HepG2 (cell line): ENCODE measurements around the gene MLN. TPM values are rescaled to one million over a fixed set of nuclear protein-coding genes. Genes with fewer than 3 reads are reported as not detected.
A peak's percentile ranks its signal among the peaks of the same experiment; 100 is the strongest.

Source experiments
- ATF5 ChIP-seq: sonication (generic); formaldehyde crosslinking; IDR thresholded peaks from 2 replicates; pipeline ENCODE4 v1.4.0; 2020; ENCODE audit warnings: mild to moderate bottlenecking, low read depth, missing genetic modification reagents
- BCL6 ChIP-seq: IDR thresholded peaks from 2 replicates; pipeline ENCODE4 v1.6.1; 2016; ENCODE audit warnings: missing genetic modification reagents, missing compliant biosample characterization
- CREB1 ChIP-seq, 2 experiments: fragments of 450-650 bp in 1 of 2; IDR thresholded peaks; 2 replicates each; pipeline ENCODE4 v1.6.1; 2016 to 2017; ENCODE audit warnings: control low read depth in 1 of 2, mild to moderate bottlenecking in 1 of 2, missing compliant biosample characterization in 1 of 2, missing genetic modification characterization in 1 of 2
- FOSL2 ChIP-seq: sonication (generic); formaldehyde crosslinking; IDR thresholded peaks from 2 replicates; pipeline ENCODE4 v1.4.0; 2020; ENCODE audit warnings: missing genetic modification reagents
- GLMP ChIP-seq: sonication (generic); formaldehyde crosslinking; IDR thresholded peaks from 2 replicates; pipeline ENCODE4 v1.9.0; 2021; ENCODE audit warnings: missing genetic modification reagents, mild to moderate bottlenecking, borderline replicate concordance
- JUND ChIP-seq: sonication (generic); formaldehyde crosslinking; IDR thresholded peaks from 2 replicates; pipeline ENCODE4 v1.8.0; 2022; ENCODE audit warnings: mild to moderate bottlenecking, missing genetic modification reagents
- KAT8 ChIP-seq: IDR thresholded peaks from 2 replicates; pipeline ENCODE4 v1.6.1; 2016; ENCODE audit warnings: missing genetic modification reagents, missing compliant biosample characterization
- NFE2L1 ChIP-seq: sonication (generic); formaldehyde crosslinking; IDR thresholded peaks from 2 replicates; pipeline ENCODE4 v1.4.0; 2020; ENCODE audit warnings: missing genetic modification reagents, mild to moderate bottlenecking, borderline replicate concordance
- PAXIP1 ChIP-seq: sonication (generic); formaldehyde crosslinking; conservative IDR thresholded peaks from 2 replicates; pipeline ENCODE4 v1.4.0; 2020; ENCODE audit warnings: mild to moderate bottlenecking, missing genetic modification reagents, moderate library complexity
- PRMT3 ChIP-seq: sonication (generic); formaldehyde crosslinking; IDR thresholded peaks from 2 replicates; pipeline ENCODE4 v1.8.1; 2022; ENCODE audit warnings: low read depth, mild to moderate bottlenecking, moderate library complexity, missing genetic modification reagents, borderline replicate concordance
- UBTF ChIP-seq: sonication (generic); formaldehyde crosslinking; IDR thresholded peaks from 2 replicates; pipeline ENCODE4 v1.4.0; 2020; ENCODE audit warnings: mild to moderate bottlenecking, missing genetic modification reagents
- ZNF143 ChIP-seq: sonication (generic); formaldehyde crosslinking; IDR thresholded peaks from 2 replicates; pipeline ENCODE4 v1.4.0; 2020; ENCODE audit warnings: missing genetic modification reagents
- ZNF468 ChIP-seq: sonication (generic); formaldehyde crosslinking; IDR thresholded peaks from 2 replicates; pipeline ENCODE4 v1.8.0; 2022; ENCODE audit warnings: mild to moderate bottlenecking, moderate library complexity, missing genetic modification reagents
- ZNF530 ChIP-seq: sonication (generic); formaldehyde crosslinking; IDR thresholded peaks from 2 replicates; pipeline ENCODE4 v1.5.0; 2020; ENCODE audit warnings: low read depth, mild to moderate bottlenecking, missing genetic modification reagents
- ZNF766 ChIP-seq: sonication (generic); formaldehyde crosslinking; IDR thresholded peaks from 2 replicates; pipeline ENCODE4 v1.5.0; 2020; ENCODE audit warnings: missing genetic modification reagents, borderline replicate concordance
- polyA plus RNA-seq, 8 experiments: library from polyadenylated mRNA; depleted of rRNA in 3 of 8; stranded (reverse) in 7 of 8; unstranded in 1 of 8; fragments of >200 nt; fragmentation: Illumina TruSeq in 4 of 8; extraction: Trizol in 4 of 8; gene quantifications; 2 replicates each; pipeline versions ENCODE4 v1.2.1 to v1.2.3, GENCODE V29; 2011 to 2016; ENCODE audit warnings: low read depth in 4 of 8, missing spikeins in 1 of 8, mixed read lengths in 1 of 8; ENCODE audit not compliant: insufficient read depth in 1 of 8
- total RNA-seq, 5 experiments: library from RNA; depleted of rRNA; stranded (reverse); fragments of >200 nt; fragmentation: Illumina TruSeq; extraction: Trizol; gene quantifications; 2 replicates each; pipeline ENCODE4 v1.2.3, GENCODE V29; 2016; ENCODE audit warnings: low read depth in 1 of 5
- TF ChIP-seq, protein P1 (sequence below): sonication (generic); formaldehyde crosslinking; IDR thresholded peaks from 2 replicates; pipeline ENCODE4 v1.5.0; 2020; ENCODE audit warnings: mild to moderate bottlenecking, missing genetic modification reagents

MLN gene
- total and polyA plus RNA-seq, 2 of the 13 experiments (the other 11 are each of a cell fraction or from before 2014, with no cell fraction given) = not detected

DNA sequence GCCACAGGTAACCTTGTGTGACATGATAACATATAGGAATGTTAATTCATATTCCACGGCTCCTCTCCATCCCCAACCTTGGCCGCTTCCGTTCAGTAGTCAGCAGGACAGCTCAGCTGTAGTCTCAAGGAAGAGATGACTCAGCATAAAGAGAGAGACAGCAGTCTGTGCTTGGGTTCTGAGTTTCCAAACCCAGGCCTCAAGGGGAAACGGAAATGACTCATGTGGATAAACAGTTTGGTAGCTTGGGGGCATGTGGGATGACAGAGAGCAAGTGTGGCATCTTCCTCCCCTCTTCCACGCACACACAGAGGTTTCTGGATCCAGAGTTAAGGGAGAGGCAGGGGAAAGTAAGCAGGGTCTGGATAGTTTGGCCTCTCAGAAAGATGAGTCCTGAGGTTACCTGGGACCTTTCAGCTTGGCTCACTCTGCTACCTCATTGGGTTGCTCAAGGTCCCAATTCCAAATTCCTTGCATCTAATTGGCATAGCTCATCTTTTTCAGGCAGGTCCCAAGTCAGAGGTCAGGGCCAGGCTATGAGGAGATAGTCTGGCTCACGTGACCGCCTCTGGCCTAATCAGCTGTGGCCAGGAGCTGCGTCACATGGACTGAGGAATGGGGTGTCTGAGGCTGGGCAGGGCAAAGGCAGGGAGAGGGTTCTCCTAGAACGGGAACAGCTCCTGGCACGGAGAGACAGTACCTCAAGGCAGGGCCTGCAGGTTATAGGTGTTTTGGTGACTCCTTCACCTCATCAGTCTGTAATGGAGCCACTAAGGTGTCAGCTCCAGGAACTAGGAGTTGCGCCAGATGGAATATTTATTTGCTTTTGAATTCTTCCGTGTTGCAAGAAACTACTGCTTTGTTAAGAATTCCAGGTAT, 36.5 kb upstream of the MLN start (continued):
- peak; percentile 36; the same call in 1 of the 2 replicates for TF ChIP-seq CREB1 (IDR thresholded peaks at IDR 0.05)
- TF ChIP-seq CREB1 (CRISPR knock-in tag; IDR thresholded peaks at IDR 0.05) = peak; percentile 85
- no peak; the same call in 1 of the 2 replicates for TF ChIP-seq ZNF143 (CRISPR knock-in tag)
- TF ChIP-seq UBTF (CRISPR knock-in tag) = no peak; the same call in 1 of the 2 replicates
- peak; percentile 99 for TF ChIP-seq FOSL2 (CRISPR knock-in tag)
- peak; percentile 91 for TF ChIP-seq PAXIP1 (CRISPR knock-in tag)
- TF ChIP-seq ATF5 (CRISPR knock-in tag) = no peak
- TF ChIP-seq ZNF468 (CRISPR knock-in tag) = no peak
- TF ChIP-seq, protein P1, sequence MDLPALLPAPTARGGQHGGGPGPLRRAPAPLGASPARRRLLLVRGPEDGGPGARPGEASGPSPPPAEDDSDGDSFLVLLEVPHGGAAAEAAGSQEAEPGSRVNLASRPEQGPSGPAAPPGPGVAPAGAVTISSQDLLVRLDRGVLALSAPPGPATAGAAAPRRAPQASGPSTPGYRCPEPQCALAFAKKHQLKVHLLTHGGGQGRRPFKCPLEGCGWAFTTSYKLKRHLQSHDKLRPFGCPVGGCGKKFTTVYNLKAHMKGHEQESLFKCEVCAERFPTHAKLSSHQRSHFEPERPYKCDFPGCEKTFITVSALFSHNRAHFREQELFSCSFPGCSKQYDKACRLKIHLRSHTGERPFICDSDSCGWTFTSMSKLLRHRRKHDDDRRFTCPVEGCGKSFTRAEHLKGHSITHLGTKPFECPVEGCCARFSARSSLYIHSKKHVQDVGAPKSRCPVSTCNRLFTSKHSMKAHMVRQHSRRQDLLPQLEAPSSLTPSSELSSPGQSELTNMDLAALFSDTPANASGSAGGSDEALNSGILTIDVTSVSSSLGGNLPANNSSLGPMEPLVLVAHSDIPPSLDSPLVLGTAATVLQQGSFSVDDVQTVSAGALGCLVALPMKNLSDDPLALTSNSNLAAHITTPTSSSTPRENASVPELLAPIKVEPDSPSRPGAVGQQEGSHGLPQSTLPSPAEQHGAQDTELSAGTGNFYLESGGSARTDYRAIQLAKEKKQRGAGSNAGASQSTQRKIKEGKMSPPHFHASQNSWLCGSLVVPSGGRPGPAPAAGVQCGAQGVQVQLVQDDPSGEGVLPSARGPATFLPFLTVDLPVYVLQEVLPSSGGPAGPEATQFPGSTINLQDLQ (CRISPR knock-in tag) = no peak
- TF ChIP-seq NFE2L1 (CRISPR knock-in tag) = 0 out of 2 replicates have a peak, but pooled peaks have one; percentile 86
- TF ChIP-seq KAT8 (CRISPR knock-in tag) = peak; percentile 78
- TF ChIP-seq PRMT3 (CRISPR knock-in tag) = no peak
- TF ChIP-seq ZNF766 (CRISPR knock-in tag) = no peak
- peak; percentile 98 for TF ChIP-seq JUND (CRISPR knock-in tag)
- TF ChIP-seq BCL6 (CRISPR knock-in tag) = peak; percentile 39; the same call in 1 of the 2 replicates
- no peak for TF ChIP-seq GLMP (CRISPR knock-in tag)
- TF ChIP-seq ZNF530 (CRISPR knock-in tag) = no peak
